HEK293T (cell line): Measurements from ENCODE around the gene E2F1.

Source experiments
- ARNT ChIP-seq: fragments of 450-650 bp; IDR thresholded peaks from 2 replicates; pipeline ENCODE4 v1.6.1; 2017; ENCODE audit warnings: mild to moderate bottlenecking
- BHLHE40 ChIP-seq: fragments of 450-650 bp; IDR thresholded peaks from 2 replicates; pipeline ENCODE4 v1.6.1; 2016; ENCODE audit warnings: mild to moderate bottlenecking, moderate library complexity, borderline replicate concordance
- L3MBTL2 ChIP-seq: fragments of 450-650 bp; conservative IDR thresholded peaks from 2 replicates; pipeline ENCODE4 v1.6.1; 2016; ENCODE audit warnings: mild to moderate bottlenecking
- PKNOX1 ChIP-seq: fragments of 450-650 bp; IDR thresholded peaks from 2 replicates; pipeline ENCODE4 v1.6.1; 2016
- SP1 ChIP-seq: fragments of 450-650 bp; IDR thresholded peaks from 2 replicates; pipeline ENCODE4 v1.6.1; 2017
- TARDBP ChIP-seq: fragments of 450-650 bp; IDR thresholded peaks from 2 replicates; pipeline ENCODE4 v1.6.1; 2016
- ZNF384 ChIP-seq: fragments of 450-650 bp; IDR thresholded peaks from 2 replicates; pipeline ENCODE4 v1.6.1; 2016

GRCh38 chr20:33688938-33689424, 2.8 kb upstream of the E2F1 start:
- TF ChIP-seq PKNOX1 (no peak), TARDBP (no peak), L3MBTL2 (no peak), ZNF384 (no peak), BHLHE40 (no peak), ARNT (no peak), SP1 (no peak)
